Adrenal gland (tissue), 5 donors: Measurements from ENCODE around the gene LTO1.

Experiments
- CTCF ChIP-seq, 6 experiments: fragments of 450-650 bp in 4 of 6; fragments of 200-600 bp in 2 of 6; sonication (generic) in 1 of 6; IDR thresholded peaks; 1 replicate in 5 of 6; 2 replicates in 1 of 6; pipeline versions ENCODE4 v1.5.1 to v1.8.0; 2016 to 2021; ENCODE audit warnings: antibody characterized with exemption in 6 of 6, mild to moderate bottlenecking in 2 of 6, moderate library complexity in 1 of 6
- POLR2A ChIP-seq, 2 donors: fragments of 450-650 bp; IDR thresholded peaks; one replicate each; pipeline ENCODE4 v1.6.1; 2017; ENCODE audit warnings: antibody characterized with exemption in 2 of 2, mild to moderate bottlenecking in 2 of 2, moderate library complexity in 1 of 2
- donor health status: DM: no; HTN: no; CAD: no.

GRCh38 chr11:69692422-69692821 lies 17.3 kb upstream of the LTO1 start:
- no peak for TF ChIP-seq POLR2A (IDR thresholded peaks at IDR 0.05)
- TF ChIP-seq CTCF (IDR thresholded peaks at IDR 0.05), result no peak
